Fibroblast of villous mesenchyme (primary cell): ENCODE data around the gene IL18RAP. TPM values are rescaled to one million over a fixed set of nuclear protein-coding genes. Genes with fewer than 3 reads are reported as not detected.

ENCODE experiments used
- DNase-seq: peaks from one replicate; pipeline ENCODE4 v3.0.0-alpha.2; 2010; ENCODE audit warnings: low read depth
- H3K4me3 ChIP-seq: 2 replicates; pipeline ENCODE4 v1.5.1; 2011; ENCODE audit warnings: low read depth, mild to moderate bottlenecking, low read length
- total RNA-seq: library from RNA; depleted of rRNA; stranded (reverse); fragments of >200 nt; gene quantifications from 2 replicates; pipeline ENCODE4 v1.2.3, GENCODE V29; 2012
- TF ChIP-seq, protein P1 (sequence below): IDR thresholded peaks from 2 replicates; pipeline ENCODE4 v1.5.1; 2012; ENCODE audit warnings: low read depth, mild to moderate bottlenecking, low read length; ENCODE audit not compliant: insufficient read depth

IL18RAP gene
- total RNA-seq, 1 donor = not detected

DNA sequence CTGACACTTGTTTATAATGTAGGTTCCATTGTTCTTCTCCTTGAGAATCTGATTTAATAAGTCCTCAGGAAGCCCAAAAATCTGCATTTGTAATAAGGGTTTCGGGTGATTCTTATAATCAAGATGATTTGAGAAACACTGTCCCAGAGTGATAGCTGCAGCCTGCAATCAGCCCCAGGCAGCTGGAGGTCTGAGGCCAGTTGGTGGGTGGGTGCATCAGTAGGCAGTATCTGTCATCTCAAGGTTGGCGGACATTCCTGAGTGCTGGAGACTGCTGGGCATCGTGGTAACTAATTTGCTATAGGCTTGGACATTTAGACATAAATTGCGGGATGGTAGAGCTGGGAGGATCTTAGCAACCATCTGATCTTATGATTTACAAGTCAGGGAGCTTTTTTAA, 2.7 kb upstream of the IL18RAP start:
- TF ChIP-seq, protein P1, sequence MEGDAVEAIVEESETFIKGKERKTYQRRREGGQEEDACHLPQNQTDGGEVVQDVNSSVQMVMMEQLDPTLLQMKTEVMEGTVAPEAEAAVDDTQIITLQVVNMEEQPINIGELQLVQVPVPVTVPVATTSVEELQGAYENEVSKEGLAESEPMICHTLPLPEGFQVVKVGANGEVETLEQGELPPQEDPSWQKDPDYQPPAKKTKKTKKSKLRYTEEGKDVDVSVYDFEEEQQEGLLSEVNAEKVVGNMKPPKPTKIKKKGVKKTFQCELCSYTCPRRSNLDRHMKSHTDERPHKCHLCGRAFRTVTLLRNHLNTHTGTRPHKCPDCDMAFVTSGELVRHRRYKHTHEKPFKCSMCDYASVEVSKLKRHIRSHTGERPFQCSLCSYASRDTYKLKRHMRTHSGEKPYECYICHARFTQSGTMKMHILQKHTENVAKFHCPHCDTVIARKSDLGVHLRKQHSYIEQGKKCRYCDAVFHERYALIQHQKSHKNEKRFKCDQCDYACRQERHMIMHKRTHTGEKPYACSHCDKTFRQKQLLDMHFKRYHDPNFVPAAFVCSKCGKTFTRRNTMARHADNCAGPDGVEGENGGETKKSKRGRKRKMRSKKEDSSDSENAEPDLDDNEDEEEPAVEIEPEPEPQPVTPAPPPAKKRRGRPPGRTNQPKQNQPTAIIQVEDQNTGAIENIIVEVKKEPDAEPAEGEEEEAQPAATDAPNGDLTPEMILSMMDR = no peak
- no peak overlapping the region for H3K4me3 ChIP-seq
- DNase-seq = no peak

DNA sequence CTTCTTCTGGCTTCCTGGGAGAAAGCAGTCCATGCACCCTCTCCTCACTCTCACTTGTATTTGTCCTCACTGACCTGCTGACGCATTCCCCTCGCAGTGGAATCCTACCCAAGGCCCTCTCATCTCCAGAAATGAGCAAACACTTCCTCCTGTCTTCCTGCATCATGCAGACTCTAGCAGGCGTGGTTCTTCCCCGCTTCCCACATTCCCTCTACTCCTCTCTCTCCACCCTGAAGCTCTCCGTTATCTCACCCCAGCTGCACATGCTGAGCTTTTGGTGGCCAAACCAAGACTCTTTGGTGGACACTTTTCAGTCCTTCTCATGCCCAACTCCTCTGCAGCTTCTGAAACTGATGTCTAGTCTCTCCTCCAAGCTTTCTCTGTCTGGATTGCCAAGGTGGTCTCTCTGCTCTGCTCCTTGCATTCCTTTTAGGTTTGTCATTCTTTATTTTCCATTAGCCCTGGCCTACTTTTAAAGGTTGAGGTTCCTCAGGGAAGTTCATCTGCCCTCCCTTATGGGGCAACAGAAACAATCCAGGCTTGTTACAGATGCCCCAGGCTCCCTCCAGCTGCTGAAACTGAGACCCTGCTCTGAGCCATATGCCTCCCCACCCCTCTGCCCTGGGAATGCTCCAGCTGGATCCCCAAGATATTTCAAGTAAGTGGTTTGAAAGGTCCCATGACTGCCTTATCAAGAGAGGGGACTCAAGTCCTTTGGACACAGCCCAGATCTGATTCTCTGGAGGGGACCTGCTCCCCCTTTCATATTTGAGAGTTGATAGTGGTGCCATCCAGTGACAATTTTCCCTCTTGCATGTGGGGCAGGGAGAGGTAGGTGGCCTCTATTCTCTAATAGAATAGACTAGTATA, 835 bp upstream of the IL18RAP start:
- TF ChIP-seq, protein P1 = no peak
- DNase-seq = no peak
- no peak overlapping the region for H3K4me3 ChIP-seq

DNA sequence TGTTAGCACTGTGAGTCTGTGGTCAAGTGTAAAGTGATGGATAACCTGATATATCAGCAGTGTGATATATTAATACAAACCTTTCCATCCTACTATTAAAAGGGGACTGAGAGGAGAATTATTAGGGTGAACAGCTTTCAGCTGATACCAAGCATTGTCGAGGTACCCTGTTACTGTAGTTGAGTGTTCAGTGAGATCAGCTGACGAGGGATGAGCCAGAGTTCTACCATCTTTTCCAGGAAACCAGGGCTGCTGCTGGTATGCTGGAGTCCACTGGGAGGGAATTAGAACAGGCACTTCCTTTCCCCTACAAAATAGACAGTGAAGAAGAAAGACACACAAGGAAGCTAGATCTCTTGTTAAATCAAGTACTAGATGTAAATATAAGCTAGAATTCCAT, 408 bp downstream of the IL18RAP start:
- DNase-seq = no peak
- TF ChIP-seq, protein P1 = no peak

DNA sequence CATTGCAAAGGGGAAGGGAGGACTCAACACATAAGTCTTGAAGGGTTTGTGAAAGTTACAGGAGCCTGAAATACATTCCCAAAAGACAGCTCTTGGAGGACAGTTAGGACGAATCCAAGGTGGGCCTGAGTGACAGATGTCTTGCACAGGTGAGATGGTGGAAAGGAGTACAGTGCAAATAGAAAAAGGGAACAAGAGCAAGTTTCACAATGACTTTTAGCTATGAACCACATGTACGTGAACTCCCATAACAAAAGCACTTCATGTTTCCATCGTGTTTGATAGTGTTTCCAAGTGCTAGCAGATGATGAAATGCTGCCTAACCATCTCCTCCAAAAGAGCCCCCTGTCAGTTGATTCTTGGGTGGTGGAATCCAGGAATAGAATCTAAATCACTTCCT, 1.8 kb downstream of the IL18RAP start:
- no peak overlapping the region for H3K4me3 ChIP-seq
- TF ChIP-seq, protein P1 = no peak
- no peak for DNase-seq

More for the DNA sequence above, 408 bp downstream of the IL18RAP start:
- H3K4me3 ChIP-seq = no peak overlapping the region

DNA sequence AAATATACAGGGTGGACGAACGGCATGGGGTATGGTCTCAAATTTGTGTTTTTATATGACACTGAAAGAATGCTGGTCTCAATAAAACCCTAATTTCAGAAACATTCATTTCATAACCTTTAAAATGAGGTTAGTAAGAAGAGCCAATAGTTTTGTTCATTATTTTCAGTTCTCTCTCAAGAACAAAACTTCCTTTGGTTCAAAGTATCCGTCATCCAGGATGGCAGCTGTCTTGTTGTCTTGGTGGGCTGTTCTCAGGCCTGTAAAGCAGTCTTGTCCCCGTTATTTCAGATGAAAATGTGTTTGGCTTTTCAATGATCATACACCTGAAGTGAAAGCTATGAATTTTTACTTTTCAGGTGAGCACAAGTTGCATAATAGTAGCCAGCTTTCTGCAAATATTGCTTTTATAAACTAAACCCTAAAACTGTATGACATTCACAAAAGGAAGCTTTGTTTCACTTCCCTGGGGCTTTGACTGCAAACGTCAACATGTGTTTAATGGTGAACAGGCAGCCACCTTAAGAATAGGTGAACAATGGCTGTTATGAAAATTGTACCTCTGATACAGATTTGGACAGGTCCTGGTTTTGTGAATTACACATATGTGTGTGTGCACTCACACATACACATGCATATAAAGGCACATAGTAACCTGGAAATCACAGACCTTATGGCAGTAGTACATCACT, 2.6 kb downstream of the IL18RAP start:
- TF ChIP-seq, protein P1 = no peak
- no peak for DNase-seq
- H3K4me3 ChIP-seq = no peak overlapping the region

DNA sequence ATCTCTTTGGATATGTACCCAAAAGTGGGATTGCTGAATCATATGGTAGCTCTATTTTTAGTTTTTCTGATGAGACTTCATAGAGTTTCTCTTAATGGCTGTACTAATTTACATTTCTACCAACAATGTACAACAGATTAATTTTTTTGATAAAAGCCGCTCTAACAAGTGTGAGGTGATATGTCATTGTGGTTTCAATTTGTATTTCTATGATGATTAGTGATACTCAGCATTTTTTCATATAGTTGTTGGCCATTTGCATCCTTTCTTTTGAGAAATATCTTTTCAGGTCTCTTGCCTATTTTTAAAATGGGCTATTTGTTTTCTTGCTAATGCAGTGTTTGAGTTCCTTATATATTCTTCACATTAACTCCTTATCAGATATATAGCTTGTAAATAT, 4.3 kb downstream of the IL18RAP start:
- H3K4me3 ChIP-seq = no peak overlapping the region
- TF ChIP-seq, protein P1 = no peak
- DNase-seq = no peak
